ENCODE results near the gene EWSR1. TPM values are rescaled to one million over a fixed set of nuclear protein-coding genes. Genes with fewer than 3 reads are reported as not detected.

Gene EWSR1
- total and polyA plus RNA-seq, 2 experiments from 2014 or later: 391 to 427 TPM

DNA sequence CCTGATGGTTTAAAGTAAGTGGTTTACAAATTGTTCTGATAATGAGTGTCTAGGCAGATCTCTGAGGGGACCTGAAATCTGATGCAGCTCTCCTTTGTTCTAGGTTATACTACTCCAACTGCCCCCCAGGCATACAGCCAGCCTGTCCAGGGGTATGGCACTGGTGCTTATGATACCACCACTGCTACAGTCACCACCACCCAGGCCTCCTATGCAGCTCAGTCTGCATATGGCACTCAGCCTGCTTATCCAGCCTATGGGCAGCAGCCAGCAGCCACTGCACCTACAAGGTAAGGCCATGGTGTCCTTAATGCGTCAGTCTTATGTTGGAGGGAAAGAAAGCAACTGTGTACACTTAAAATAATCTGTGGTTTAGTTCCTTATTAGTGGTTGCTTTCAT lies 9.9 kb downstream of the EWSR1 start:
- H3K4me1 Mint-ChIP-seq: peaks cover 4% of the 10 kb centered on the region; the same call in 2 of the 3 replicates
- no peak overlapping the region for H3K4me2 ChIP-seq
- H3K4me3 Mint-ChIP-seq: no peak overlapping the region
- H3K27ac Mint-ChIP-seq: peak overlapping the region; percentile 59
- no peaks in the 10 kb centered on the region for H3K9me2 ChIP-seq (ENCODE audit: insufficient read depth)
- no peak for TF ChIP-seq EZH2 (IDR thresholded peaks at IDR 0.05; ENCODE audit: low read depth, unreplicated experiment)
- no peak for TF ChIP-seq NANOG (IDR thresholded peaks at IDR 0.05; ENCODE audit: borderline replicate concordance)
- TF ChIP-seq, protein P1, sequence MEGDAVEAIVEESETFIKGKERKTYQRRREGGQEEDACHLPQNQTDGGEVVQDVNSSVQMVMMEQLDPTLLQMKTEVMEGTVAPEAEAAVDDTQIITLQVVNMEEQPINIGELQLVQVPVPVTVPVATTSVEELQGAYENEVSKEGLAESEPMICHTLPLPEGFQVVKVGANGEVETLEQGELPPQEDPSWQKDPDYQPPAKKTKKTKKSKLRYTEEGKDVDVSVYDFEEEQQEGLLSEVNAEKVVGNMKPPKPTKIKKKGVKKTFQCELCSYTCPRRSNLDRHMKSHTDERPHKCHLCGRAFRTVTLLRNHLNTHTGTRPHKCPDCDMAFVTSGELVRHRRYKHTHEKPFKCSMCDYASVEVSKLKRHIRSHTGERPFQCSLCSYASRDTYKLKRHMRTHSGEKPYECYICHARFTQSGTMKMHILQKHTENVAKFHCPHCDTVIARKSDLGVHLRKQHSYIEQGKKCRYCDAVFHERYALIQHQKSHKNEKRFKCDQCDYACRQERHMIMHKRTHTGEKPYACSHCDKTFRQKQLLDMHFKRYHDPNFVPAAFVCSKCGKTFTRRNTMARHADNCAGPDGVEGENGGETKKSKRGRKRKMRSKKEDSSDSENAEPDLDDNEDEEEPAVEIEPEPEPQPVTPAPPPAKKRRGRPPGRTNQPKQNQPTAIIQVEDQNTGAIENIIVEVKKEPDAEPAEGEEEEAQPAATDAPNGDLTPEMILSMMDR (conservative IDR thresholded peaks at IDR 0.05; ENCODE audit: low read depth in 2 of 2): no peak
- TF ChIP-seq ZNF331 (CRISPR knock-in tag; IDR thresholded peaks at IDR 0.05; ENCODE audit: low read depth): no peak
- TF ChIP-seq POLR2AphosphoS5 (IDR thresholded peaks at IDR 0.05; ENCODE audit: low read depth): no peak
- TF ChIP-seq EZH2phosphoT487 (IDR thresholded peaks at IDR 0.05; ENCODE audit: unreplicated experiment): no peak
- TF ChIP-seq ZNF114 (CRISPR knock-in tag; IDR thresholded peaks at IDR 0.05): no peak
- TF ChIP-seq JUNB (IDR thresholded peaks at IDR 0.05; ENCODE audit: unreplicated experiment): no peak
- TF ChIP-seq, protein P2, sequence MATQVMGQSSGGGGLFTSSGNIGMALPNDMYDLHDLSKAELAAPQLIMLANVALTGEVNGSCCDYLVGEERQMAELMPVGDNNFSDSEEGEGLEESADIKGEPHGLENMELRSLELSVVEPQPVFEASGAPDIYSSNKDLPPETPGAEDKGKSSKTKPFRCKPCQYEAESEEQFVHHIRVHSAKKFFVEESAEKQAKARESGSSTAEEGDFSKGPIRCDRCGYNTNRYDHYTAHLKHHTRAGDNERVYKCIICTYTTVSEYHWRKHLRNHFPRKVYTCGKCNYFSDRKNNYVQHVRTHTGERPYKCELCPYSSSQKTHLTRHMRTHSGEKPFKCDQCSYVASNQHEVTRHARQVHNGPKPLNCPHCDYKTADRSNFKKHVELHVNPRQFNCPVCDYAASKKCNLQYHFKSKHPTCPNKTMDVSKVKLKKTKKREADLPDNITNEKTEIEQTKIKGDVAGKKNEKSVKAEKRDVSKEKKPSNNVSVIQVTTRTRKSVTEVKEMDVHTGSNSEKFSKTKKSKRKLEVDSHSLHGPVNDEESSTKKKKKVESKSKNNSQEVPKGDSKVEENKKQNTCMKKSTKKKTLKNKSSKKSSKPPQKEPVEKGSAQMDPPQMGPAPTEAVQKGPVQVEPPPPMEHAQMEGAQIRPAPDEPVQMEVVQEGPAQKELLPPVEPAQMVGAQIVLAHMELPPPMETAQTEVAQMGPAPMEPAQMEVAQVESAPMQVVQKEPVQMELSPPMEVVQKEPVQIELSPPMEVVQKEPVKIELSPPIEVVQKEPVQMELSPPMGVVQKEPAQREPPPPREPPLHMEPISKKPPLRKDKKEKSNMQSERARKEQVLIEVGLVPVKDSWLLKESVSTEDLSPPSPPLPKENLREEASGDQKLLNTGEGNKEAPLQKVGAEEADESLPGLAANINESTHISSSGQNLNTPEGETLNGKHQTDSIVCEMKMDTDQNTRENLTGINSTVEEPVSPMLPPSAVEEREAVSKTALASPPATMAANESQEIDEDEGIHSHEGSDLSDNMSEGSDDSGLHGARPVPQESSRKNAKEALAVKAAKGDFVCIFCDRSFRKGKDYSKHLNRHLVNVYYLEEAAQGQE (IDR thresholded peaks at IDR 0.05; ENCODE audit: unreplicated experiment): no peak
- no peak for TF ChIP-seq STAT1 (IDR thresholded peaks at IDR 0.05; ENCODE audit: unreplicated experiment)
- TF ChIP-seq, protein P3, sequence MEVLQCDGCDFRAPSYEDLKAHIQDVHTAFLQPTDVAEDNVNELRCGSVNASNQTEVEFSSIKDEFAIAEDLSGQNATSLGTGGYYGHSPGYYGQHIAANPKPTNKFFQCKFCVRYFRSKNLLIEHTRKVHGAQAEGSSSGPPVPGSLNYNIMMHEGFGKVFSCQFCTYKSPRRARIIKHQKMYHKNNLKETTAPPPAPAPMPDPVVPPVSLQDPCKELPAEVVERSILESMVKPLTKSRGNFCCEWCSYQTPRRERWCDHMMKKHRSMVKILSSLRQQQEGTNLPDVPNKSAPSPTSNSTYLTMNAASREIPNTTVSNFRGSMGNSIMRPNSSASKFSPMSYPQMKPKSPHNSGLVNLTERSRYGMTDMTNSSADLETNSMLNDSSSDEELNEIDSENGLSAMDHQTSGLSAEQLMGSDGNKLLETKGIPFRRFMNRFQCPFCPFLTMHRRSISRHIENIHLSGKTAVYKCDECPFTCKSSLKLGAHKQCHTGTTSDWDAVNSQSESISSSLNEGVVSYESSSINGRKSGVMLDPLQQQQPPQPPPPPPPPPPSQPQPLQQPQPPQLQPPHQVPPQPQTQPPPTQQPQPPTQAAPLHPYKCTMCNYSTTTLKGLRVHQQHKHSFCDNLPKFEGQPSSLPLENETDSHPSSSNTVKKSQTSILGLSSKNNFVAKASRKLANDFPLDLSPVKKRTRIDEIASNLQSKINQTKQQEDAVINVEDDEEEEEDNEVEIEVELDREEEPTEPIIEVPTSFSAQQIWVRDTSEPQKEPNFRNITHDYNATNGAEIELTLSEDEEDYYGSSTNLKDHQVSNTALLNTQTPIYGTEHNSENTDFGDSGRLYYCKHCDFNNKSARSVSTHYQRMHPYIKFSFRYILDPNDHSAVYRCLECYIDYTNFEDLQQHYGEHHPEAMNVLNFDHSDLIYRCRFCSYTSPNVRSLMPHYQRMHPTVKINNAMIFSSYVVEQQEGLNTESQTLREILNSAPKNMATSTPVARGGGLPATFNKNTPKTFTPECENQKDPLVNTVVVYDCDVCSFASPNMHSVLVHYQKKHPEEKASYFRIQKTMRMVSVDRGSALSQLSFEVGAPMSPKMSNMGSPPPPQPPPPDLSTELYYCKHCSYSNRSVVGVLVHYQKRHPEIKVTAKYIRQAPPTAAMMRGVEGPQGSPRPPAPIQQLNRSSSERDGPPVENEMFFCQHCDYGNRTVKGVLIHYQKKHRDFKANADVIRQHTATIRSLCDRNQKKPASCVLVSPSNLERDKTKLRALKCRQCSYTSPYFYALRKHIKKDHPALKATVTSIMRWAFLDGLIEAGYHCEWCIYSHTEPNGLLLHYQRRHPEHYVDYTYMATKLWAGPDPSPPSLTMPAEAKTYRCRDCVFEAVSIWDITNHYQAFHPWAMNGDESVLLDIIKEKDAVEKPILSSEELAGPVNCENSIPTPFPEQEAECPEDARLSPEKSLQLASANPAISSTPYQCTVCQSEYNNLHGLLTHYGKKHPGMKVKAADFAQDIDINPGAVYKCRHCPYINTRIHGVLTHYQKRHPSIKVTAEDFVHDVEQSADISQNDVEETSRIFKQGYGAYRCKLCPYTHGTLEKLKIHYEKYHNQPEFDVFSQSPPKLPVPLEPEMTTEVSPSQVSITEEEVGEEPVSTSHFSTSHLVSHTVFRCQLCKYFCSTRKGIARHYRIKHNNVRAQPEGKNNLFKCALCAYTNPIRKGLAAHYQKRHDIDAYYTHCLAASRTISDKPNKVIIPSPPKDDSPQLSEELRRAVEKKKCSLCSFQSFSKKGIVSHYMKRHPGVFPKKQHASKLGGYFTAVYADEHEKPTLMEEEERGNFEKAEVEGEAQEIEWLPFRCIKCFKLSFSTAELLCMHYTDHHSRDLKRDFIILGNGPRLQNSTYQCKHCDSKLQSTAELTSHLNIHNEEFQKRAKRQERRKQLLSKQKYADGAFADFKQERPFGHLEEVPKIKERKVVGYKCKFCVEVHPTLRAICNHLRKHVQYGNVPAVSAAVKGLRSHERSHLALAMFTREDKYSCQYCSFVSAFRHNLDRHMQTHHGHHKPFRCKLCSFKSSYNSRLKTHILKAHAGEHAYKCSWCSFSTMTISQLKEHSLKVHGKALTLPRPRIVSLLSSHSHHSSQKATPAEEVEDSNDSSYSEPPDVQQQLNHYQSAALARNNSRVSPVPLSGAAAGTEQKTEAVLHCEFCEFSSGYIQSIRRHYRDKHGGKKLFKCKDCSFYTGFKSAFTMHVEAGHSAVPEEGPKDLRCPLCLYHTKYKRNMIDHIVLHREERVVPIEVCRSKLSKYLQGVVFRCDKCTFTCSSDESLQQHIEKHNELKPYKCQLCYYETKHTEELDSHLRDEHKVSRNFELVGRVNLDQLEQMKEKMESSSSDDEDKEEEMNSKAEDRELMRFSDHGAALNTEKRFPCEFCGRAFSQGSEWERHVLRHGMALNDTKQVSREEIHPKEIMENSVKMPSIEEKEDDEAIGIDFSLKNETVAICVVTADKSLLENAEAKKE (CRISPR knock-in tag; IDR thresholded peaks at IDR 0.05): no peak
- TF ChIP-seq CREB1 (CRISPR knock-in tag; IDR thresholded peaks at IDR 0.05; ENCODE audit: low read depth): no peak
- TF ChIP-seq, protein P4, sequence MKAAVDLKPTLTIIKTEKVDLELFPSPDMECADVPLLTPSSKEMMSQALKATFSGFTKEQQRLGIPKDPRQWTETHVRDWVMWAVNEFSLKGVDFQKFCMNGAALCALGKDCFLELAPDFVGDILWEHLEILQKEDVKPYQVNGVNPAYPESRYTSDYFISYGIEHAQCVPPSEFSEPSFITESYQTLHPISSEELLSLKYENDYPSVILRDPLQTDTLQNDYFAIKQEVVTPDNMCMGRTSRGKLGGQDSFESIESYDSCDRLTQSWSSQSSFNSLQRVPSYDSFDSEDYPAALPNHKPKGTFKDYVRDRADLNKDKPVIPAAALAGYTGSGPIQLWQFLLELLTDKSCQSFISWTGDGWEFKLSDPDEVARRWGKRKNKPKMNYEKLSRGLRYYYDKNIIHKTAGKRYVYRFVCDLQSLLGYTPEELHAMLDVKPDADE (IDR thresholded peaks at IDR 0.05): no peak
- no peak overlapping the region for H3K4me3 ChIP-seq
- ATAC-seq: no peak
- no peak for DNase-seq (ENCODE audit: low spot score)
- H3K9me3 Mint-ChIP-seq: no peaks in the 10 kb centered on the region
- peaks cover 98% of the 10 kb centered on the region for H3K36me3 Mint-ChIP-seq (ENCODE audit: low read depth)
- no peak overlapping the region for H2AFZ ChIP-seq
- no peaks in the 10 kb centered on the region for H3K4me1 ChIP-seq (ENCODE audit: insufficient read depth)
- peaks cover 84% of the 10 kb centered on the region for H3K36me3 ChIP-seq (ENCODE audit: insufficient read depth)
- peaks cover 100% of the 10 kb centered on the region for H3K79me2 ChIP-seq (replicated peaks; ENCODE audit: insufficient read depth)
- peaks cover 60% of the 10 kb centered on the region for H4K20me1 ChIP-seq (replicated peaks; ENCODE audit: insufficient read depth)
- peaks cover 18% of the 10 kb centered on the region for H3F3A ChIP-seq (replicated peaks; ENCODE audit: low read depth)
- peaks cover 10% of the 10 kb centered on the region for H3K27me3 Mint-ChIP-seq (ENCODE audit: insufficient read depth, low read depth, poor library complexity)
- no peaks in the 10 kb centered on the region for H3K27me3 ChIP-seq (ENCODE audit: insufficient read depth)
- 0 out of 2 replicates have a peak overlapping the region, but pooled peaks have one; percentile 59 for H3K27ac ChIP-seq (ENCODE audit: low read depth)

Measured in GM23338 (cell line).